ENCODE data around the gene KYNU. TPM values are rescaled to one million over a fixed set of nuclear protein-coding genes. Genes with fewer than 3 reads are reported as not detected.

Gene KYNU
- total and polyA plus RNA-seq, 10 of the 15 experiments (the other 5 are each of a cell fraction or from before 2014, with no cell fraction given): 31.3 to 101 (median 38.3) TPM

- H4K20me1 ChIP-seq (ENCODE audit: control insufficient read depth, insufficient read depth): no peaks in the 10 kb centered on the region
- DNase-seq (ENCODE audit: low read depth, low spot score) (no peak), FAIRE-seq (no peak), ATAC-seq (peak; percentile 39)
- ChIA-PET SMC1A (ENCODE audit: uncharacterized antibody, unreplicated experiment) (interaction anchor here (1.1 to 4.6 kb wide), 6 partner anchors 10 to 111 kb away, joined by 3 to 32 read pairs (median 4); no protein-coding TSS in a partner anchor), CTCF (interaction anchor here (0.6 to 3.9 kb wide), 5 partner anchors 8 to 121 kb away, joined by 3 to 46 read pairs (median 3); partner anchors contain the start of gene KYNU), RAD21 (ENCODE audit: unreplicated experiment) (interaction anchor here (0.8 to 4.6 kb wide), 4 partner anchors 8 to 112 kb away, joined by 3 to 48 read pairs (median 6); partner anchors contain the start of gene KYNU), POLR2A (interaction anchor here (0.5 to 1.8 kb wide), 5 partner anchors 9 to 126 kb away, joined by 4 to 8 read pairs (median 6); partner anchors contain the start of gene KYNU)
- H3K4me3 ChIP-seq: no peak overlapping the region
- peaks cover 2% of the 10 kb centered on the region; the same call in 2 of the 3 replicates for H3K9me3 ChIP-seq (replicated peaks; ENCODE audit: control insufficient read depth, insufficient read depth, low read length)
- TF ChIP-seq NR2C2 (IDR thresholded peaks at IDR 0.05; ENCODE audit: borderline replicate concordance, control insufficient read depth, insufficient read length, low read depth): no peak
- no peak for TF ChIP-seq YY1 (IDR thresholded peaks at IDR 0.05; ENCODE audit: low read depth, low read length)
- TF ChIP-seq TCF12 (IDR thresholded peaks at IDR 0.05; ENCODE audit: low read depth, low read length): 0 out of 2 replicates have a peak, but pooled peaks have one; percentile 2
- peak in 1 of 2 experiments; percentile 27; a peak in 1 of 4 replicates for TF ChIP-seq IKZF2 (IDR thresholded peaks at IDR 0.05)
- no peak for TF ChIP-seq TARDBP (IDR thresholded peaks at IDR 0.05; ENCODE audit: borderline replicate concordance)
- 0 out of 4 replicates have a peak, but pooled peaks of 1 of the 2 experiments have one; percentile 6 for TF ChIP-seq EP300 (IDR thresholded peaks at IDR 0.05; ENCODE audit: borderline replicate concordance in 1 of 2, control insufficient read depth in 1 of 2, low read depth in 2 of 2, low read length in 2 of 2)
- TF ChIP-seq TBL1XR1 (IDR thresholded peaks at IDR 0.05; ENCODE audit: low read depth, low read length): no peak
- TF ChIP-seq, protein P1, sequence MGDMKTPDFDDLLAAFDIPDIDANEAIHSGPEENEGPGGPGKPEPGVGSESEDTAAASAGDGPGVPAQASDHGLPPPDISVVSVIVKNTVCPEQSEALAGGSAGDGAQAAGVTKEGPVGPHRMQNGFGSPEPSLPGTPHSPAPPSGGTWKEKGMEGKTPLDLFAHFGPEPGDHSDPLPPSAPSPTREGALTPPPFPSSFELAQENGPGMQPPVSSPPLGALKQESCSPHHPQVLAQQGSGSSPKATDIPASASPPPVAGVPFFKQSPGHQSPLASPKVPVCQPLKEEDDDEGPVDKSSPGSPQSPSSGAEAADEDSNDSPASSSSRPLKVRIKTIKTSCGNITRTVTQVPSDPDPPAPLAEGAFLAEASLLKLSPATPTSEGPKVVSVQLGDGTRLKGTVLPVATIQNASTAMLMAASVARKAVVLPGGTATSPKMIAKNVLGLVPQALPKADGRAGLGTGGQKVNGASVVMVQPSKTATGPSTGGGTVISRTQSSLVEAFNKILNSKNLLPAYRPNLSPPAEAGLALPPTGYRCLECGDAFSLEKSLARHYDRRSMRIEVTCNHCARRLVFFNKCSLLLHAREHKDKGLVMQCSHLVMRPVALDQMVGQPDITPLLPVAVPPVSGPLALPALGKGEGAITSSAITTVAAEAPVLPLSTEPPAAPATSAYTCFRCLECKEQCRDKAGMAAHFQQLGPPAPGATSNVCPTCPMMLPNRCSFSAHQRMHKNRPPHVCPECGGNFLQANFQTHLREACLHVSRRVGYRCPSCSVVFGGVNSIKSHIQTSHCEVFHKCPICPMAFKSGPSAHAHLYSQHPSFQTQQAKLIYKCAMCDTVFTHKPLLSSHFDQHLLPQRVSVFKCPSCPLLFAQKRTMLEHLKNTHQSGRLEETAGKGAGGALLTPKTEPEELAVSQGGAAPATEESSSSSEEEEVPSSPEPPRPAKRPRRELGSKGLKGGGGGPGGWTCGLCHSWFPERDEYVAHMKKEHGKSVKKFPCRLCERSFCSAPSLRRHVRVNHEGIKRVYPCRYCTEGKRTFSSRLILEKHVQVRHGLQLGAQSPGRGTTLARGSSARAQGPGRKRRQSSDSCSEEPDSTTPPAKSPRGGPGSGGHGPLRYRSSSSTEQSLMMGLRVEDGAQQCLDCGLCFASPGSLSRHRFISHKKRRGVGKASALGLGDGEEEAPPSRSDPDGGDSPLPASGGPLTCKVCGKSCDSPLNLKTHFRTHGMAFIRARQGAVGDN (IDR thresholded peaks at IDR 0.05): peak; percentile 39; the same call in 1 of the 2 replicates
- TF ChIP-seq POU2F2 (IDR thresholded peaks at IDR 0.05; ENCODE audit: borderline replicate concordance, low read depth, low read length): 0 out of 3 replicates have a peak, but pooled peaks have one; percentile 9
- TF ChIP-seq TCF7 (IDR thresholded peaks at IDR 0.05; ENCODE audit: borderline replicate concordance): no peak
- TF ChIP-seq PAX5 (IDR thresholded peaks at IDR 0.05; ENCODE audit: borderline replicate concordance, low read depth, low read length): 0 out of 2 replicates have a peak, but pooled peaks have one; percentile 15
- peak; percentile 58 for TF ChIP-seq IKZF1 (conservative IDR thresholded peaks at IDR 0.05)
- no peak for TF ChIP-seq FOS (IDR thresholded peaks at IDR 0.05; ENCODE audit: borderline replicate concordance, extremely low read depth, insufficient read length)
- no peak for TF ChIP-seq SUZ12 (IDR thresholded peaks at IDR 0.05; ENCODE audit: unreplicated experiment)
- 0 out of 2 replicates have a peak, but pooled peaks have one; percentile 53 for TF ChIP-seq CBX5 (IDR thresholded peaks at IDR 0.05; ENCODE audit: low read depth)
- TF ChIP-seq CREB1 (IDR thresholded peaks at IDR 0.05; ENCODE audit: low read depth): no peak
- no peak for TF ChIP-seq MYC (IDR thresholded peaks at IDR 0.05; ENCODE audit: insufficient read depth, insufficient read length, insufficient replicate concordance, low read length, severe bottlenecking)
- TF ChIP-seq HDGF (IDR thresholded peaks at IDR 0.05): no peak
- H2AFZ ChIP-seq (ENCODE audit: control insufficient read depth, low read depth, low read length): peak overlapping the region; percentile 29
- BruUV-seq (replicated peaks): no TSS peak
- no peaks in the 10 kb centered on the region for H3K36me3 ChIP-seq (ENCODE audit: control insufficient read depth in 2 of 2, insufficient read depth in 2 of 2, low read length in 1 of 2)
- in situ Hi-C loops (cut with MboI): no loop called here
- intact Hi-C loops (cut with micrococcal nuclease; ENCODE audit: unreplicated experiment): no loop called here
- peak overlapping the region; percentile 17; the same call in 1 of the 2 replicates for H3K4me2 ChIP-seq (ENCODE audit: control insufficient read depth, insufficient read depth)
- H3K27ac ChIP-seq (ENCODE audit: control insufficient read depth, insufficient read depth): peak overlapping the region; percentile 56
- H3K27me3 ChIP-seq (replicated peaks in 1 of 2; ENCODE audit: control insufficient read depth in 2 of 2, insufficient read depth in 2 of 2, low read length in 1 of 2): no peaks in the 10 kb centered on the region
- WGBS (ENCODE audit: insufficient coverage, insufficient replicate concordance, low lambda C conversion rate, missing lambda C conversion rate): under 1% methylated on average over 12 of the region's 12 CpGs
- H3K9ac ChIP-seq (ENCODE audit: control insufficient read depth, insufficient read depth, low read length): peak overlapping the region; percentile 24; the same call in 1 of the 2 replicates
- no peaks in the 10 kb centered on the region for H3K79me2 ChIP-seq (ENCODE audit: control insufficient read depth, insufficient read depth, low read length)
- peaks cover 19% of the 10 kb centered on the region for H3K4me1 ChIP-seq (ENCODE audit: control insufficient read depth, insufficient read depth, low read length)
These were observed 9.2 kb upstream of the KYNU start for GRCh38 chr2:142868229-142868762.
